ENCODE results near the gene KAT6B. TPM values are rescaled to one million over a fixed set of nuclear protein-coding genes. Genes with fewer than 3 reads are reported as not detected.

KAT6B gene
- total and polyA plus RNA-seq, 2 donors (not counting 1 experiment from before 2014, with no cell fraction given), result 8.6 to 111 TPM

GRCh38 chr10:74963549-74963948, 137.1 kb downstream of the KAT6B start:
- peaks cover 1 to 14% of the 10 kb centered on the region in 2 experiments for H3K36me3 ChIP-seq (replicated peaks in 1 of 2; ENCODE audit: control extremely low read depth in 1 of 2, control insufficient read depth in 1 of 2, extremely low read depth in 1 of 2, insufficient read depth in 2 of 2, low read length in 1 of 2)

More at GRCh38 chr10:74963549-74963948, 137.1 kb downstream of the KAT6B start:
- Histone ChIP-seq H3K79me2 (ENCODE audit: control insufficient read depth, insufficient read depth, low read length) (peaks cover 18% of the 10 kb centered on the region), H3K4me3 (ENCODE audit: control extremely low read depth in 1 of 5, extremely low read depth in 1 of 5, insufficient read depth in 1 of 5, low read depth in 2 of 5, low read length in 4 of 5) (no peak overlapping the region), H4K20me1 (ENCODE audit: control insufficient read depth, insufficient read depth, low read length, poor library complexity, severe bottlenecking) (peaks cover 8% of the 10 kb centered on the region), H2AFZ (ENCODE audit: insufficient read depth, low read depth, low read length, poor library complexity, severe bottlenecking) (no peak overlapping the region), H3K4me1 (ENCODE audit: control insufficient read depth in 2 of 2, insufficient read depth in 2 of 2, low read length in 2 of 2) (peaks cover 9 to 13% of the 10 kb centered on the region in 2 donors), H3K9ac (ENCODE audit: low read length) (no peak overlapping the region), H3K9me3 (ENCODE audit: control extremely low read depth in 1 of 3, control insufficient read depth in 2 of 3, insufficient read depth in 1 of 3, low read length in 2 of 3) (peaks cover 0 to 8% (median 0%) of the 10 kb centered on the region in 3 donors), H3K27ac (ENCODE audit: low read length in 2 of 2) (no peak overlapping the region), H3K27me3 (replicated peaks in 1 of 4; ENCODE audit: control extremely low read depth in 1 of 4, control insufficient read depth in 3 of 4, insufficient read depth in 4 of 4, low read length in 3 of 4) (no peaks in the 10 kb centered on the region), H3K4me2 (replicated peaks; ENCODE audit: low read depth, low read length, poor library complexity, severe bottlenecking) (no peak overlapping the region)
- Mint-ChIP-seq H3K9me3 (ENCODE audit: insufficient read depth) (no peaks in the 10 kb centered on the region), H3K27ac (no peak overlapping the region), H3K27me3 (no peaks in the 10 kb centered on the region), H3K4me3 (no peak overlapping the region), H3K4me1 (peaks cover 17% of the 10 kb centered on the region)
- WGBS (ENCODE audit: insufficient coverage), result 80% methylated on average over 1 of the region's 3 CpGs
- TF ChIP-seq EZH2 (IDR thresholded peaks at IDR 0.05; ENCODE audit: borderline replicate concordance, insufficient read depth, low read depth, low read length, poor library complexity, severe bottlenecking), result no peak
- TF ChIP-seq CTCF (IDR thresholded peaks at IDR 0.05), result no peak
- ATAC-seq (ENCODE audit: low read depth), result no peak
- intact Hi-C loops (cut with micrococcal nuclease), result no loop called here
- POLR2A ChIA-PET, result no interaction called here
- CTCF ChIA-PET, result interaction anchor here (0.9 kb wide), 1 partner anchor 56 kb away, joined by 3 read pairs; no protein-coding TSS in a partner anchor
- DNase-seq, result no peak
